Activated CD8-positive, alpha-beta memory T cell treated with anti-CD3 and anti-CD28 coated beads, Interleukin-2, amount 10 ng/mL, durations not matched to agents 7 days and 5 days (primary cell): ENCODE data around the gene CDH11. TPM values are rescaled to one million over a fixed set of nuclear protein-coding genes. Genes with fewer than 3 reads are reported as not detected.

ENCODE experiments used
- ATAC-seq: fragments of 150-1000 bp; cut with Tn5 transposase; one replicate; pipeline ENCODE4 v1.10.0; 2021; ENCODE audit warnings: moderate library complexity
- CTCF ChIA-PET: fragments of 350-600 bp; sonication (Branson Sonifier 250); formaldehyde crosslinking; loops from one replicate; lab custom pipeline; 2021; ENCODE audit warnings: antibody characterized with exemption; lab: Charles Lee
- DNase-seq: peaks from one replicate; pipeline ENCODE4 v3.0.0-alpha.2; 2020
- H3K27ac Mint-ChIP-seq: one replicate; pipeline ENCODE4 v1.8.0; 2021; ENCODE audit warnings: mild to moderate bottlenecking, mixed read lengths
- H3K27me3 Mint-ChIP-seq: one replicate; pipeline ENCODE4 v1.8.0; 2021; ENCODE audit warnings: mixed read lengths
- H3K36me3 Mint-ChIP-seq: one replicate; pipeline ENCODE4 v1.8.0; 2021; ENCODE audit warnings: mild to moderate bottlenecking, mixed read lengths
- H3K4me1 Mint-ChIP-seq: one replicate; pipeline ENCODE4 v1.8.0; 2021; ENCODE audit warnings: mixed read lengths
- H3K4me3 Mint-ChIP-seq: one replicate; pipeline ENCODE4 v1.8.0; 2021; ENCODE audit warnings: mild to moderate bottlenecking, moderate library complexity, mixed read lengths
- H3K9me3 Mint-ChIP-seq: one replicate; pipeline ENCODE4 v1.8.0; 2022; ENCODE audit warnings: low read depth, mixed read lengths
- total RNA-seq, 2 experiments: library from RNA; stranded (reverse); gene quantifications; one replicate each; pipeline ENCODE4 v1.2.3, GENCODE V29; 2021

CDH11 gene
- total RNA-seq, 2 experiments from 2014 or later: not detected

DNA sequence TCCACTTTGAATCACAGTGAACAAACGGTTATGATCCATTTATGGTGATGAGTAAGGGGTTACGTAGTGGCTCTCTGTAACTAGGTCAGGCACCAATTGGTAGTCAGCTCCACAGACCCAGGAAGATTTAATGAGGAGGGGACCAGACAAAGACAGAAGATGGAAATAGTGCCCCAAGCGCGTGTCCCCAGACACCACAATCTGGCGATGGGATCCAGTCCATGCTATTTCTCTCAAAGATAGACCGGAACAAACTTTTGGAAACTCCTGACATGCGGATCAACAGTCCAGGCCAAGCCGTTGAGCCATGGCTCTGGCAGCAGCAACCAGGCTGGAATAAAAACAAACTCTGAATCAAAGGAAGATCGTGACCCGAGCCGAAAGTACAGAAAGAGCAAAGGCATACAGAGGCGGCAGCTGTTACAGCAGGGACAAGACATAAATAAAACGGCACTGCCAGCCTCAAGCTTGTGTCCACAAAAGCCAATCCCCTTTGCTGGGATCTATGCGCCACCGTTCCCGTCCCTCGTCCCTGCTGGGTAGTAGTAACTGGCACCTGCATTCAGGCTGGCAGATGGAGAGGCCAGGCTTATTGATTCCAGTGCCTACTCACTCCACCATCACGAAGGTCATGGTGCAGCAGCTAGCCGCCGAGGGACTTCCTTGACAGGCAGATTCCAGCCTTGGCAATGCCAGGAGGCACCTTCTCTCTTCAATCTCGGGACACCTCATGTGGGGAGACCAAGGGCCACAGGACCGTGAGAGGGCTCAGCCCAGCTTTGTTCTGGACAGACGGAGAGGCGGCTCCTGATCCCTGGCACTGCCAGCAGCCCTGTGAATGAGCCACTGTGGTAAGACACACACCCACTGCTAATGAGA, 50.2 kb downstream of the CDH11 start:
- no peaks in the 10 kb centered on the region for H3K4me1 Mint-ChIP-seq
- no peak for DNase-seq
- ATAC-seq: no peak
- H3K36me3 Mint-ChIP-seq: no peaks in the 10 kb centered on the region
- H3K9me3 Mint-ChIP-seq: peaks cover 12% of the 10 kb centered on the region
- no peak overlapping the region for H3K4me3 Mint-ChIP-seq
- CTCF ChIA-PET: no interaction called here
- H3K27ac Mint-ChIP-seq: no peak overlapping the region
- H3K27me3 Mint-ChIP-seq: no peaks in the 10 kb centered on the region

- DNase-seq (no peak), ATAC-seq (no peak)
- H3K27ac Mint-ChIP-seq: no peak overlapping the region
- no peaks in the 10 kb centered on the region for H3K27me3 Mint-ChIP-seq
- no peak overlapping the region for H3K4me3 Mint-ChIP-seq
- no peaks in the 10 kb centered on the region for H3K36me3 Mint-ChIP-seq
- H3K9me3 Mint-ChIP-seq: peaks cover 12% of the 10 kb centered on the region
- CTCF ChIA-PET: no interaction called here
- no peaks in the 10 kb centered on the region for H3K4me1 Mint-ChIP-seq
Observed at GRCh38 chr16:65070831-65071432, 50.9 kb downstream of the CDH11 start.

DNA sequence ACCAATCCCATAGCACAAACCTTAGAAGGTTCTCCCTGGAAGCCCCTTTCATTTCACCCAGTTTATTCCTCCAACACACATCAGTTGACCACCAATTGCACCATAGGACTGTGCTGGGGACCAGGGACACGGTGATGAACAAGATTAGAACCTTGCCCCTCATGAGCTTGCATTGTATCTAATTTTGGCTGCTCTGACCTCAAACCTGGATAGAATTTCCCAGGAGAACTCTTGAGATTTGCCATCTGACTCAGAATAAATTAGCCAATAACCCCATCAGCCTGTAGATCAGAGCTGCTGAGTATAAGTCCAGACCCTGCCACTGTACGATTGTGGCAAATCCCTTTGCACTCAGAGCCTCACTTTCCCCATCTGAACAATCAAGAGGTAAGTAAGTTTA, 52.1 kb downstream of the CDH11 start:
- Mint-ChIP-seq H3K4me1 (no peaks in the 10 kb centered on the region), H3K27me3 (no peaks in the 10 kb centered on the region), H3K36me3 (no peaks in the 10 kb centered on the region), H3K9me3 (peaks cover 14% of the 10 kb centered on the region), H3K27ac (no peak overlapping the region), H3K4me3 (no peak overlapping the region)
- no peak for DNase-seq
- CTCF ChIA-PET: no interaction called here
- ATAC-seq: no peak

DNA sequence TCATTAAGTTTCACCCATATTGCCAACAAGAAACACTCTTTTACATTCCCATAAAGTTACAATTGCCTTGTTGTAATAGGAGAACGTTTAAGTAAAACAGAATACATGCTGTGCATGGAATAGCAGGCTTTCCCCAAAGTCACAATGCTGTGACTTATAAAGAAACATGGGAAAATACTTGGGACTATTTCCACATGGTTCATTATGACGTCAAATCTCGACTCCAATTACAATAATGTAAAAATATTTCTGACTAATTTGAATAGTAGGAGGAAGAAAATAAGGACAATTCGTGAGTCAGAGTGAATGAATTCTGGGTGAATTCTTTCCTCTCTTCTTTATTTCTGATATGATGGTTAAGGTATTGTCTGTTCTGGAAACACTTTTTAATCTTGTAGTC, 52.8 kb downstream of the CDH11 start:
- no peaks in the 10 kb centered on the region for H3K36me3 Mint-ChIP-seq
- CTCF ChIA-PET: no interaction called here
- no peaks in the 10 kb centered on the region for H3K27me3 Mint-ChIP-seq
- H3K9me3 Mint-ChIP-seq: peaks cover 13% of the 10 kb centered on the region
- H3K4me3 Mint-ChIP-seq: no peak overlapping the region
- ATAC-seq (no peak), DNase-seq (no peak)
- no peaks in the 10 kb centered on the region for H3K4me1 Mint-ChIP-seq
- H3K27ac Mint-ChIP-seq: no peak overlapping the region

DNA sequence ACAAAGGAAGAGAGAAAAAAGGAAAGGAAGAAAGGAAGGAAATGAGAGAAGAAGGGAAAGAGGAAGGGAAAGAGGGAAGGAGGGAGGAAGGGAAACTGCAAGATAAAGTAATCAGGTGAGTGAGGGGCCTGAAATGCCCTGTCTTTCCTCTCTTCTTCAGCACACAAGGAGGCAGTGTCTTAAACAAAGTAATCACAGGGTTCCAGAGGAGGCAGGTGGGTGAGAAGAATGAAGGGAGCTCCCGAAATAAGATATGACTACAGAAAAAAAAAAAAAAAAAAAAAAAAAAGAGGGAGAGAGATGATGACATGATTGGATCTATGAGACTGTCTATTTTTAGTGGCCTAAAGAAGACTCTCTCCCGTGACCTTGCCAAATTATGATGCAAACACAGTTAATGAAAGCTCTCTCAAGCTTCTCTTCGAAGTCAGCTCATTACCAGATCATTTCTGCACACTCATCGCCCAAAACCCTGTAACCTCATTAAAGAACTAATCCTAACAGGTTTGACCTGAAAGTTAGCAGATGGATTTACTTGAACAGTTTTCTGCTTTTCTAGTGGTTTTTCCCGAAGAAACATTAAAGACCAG, 53.6 kb downstream of the CDH11 start:
- CTCF ChIA-PET: interaction anchor here (0.6 kb wide), 1 partner anchor 16 kb away, joined by 3 read pairs; no protein-coding TSS in a partner anchor
- no peak for ATAC-seq

GRCh38 chr16:65066651-65067050, 55.2 kb downstream of the CDH11 start:
- no peak for DNase-seq
- ATAC-seq: no peak
- H3K27me3 Mint-ChIP-seq: no peaks in the 10 kb centered on the region
- no peaks in the 10 kb centered on the region for H3K36me3 Mint-ChIP-seq
- peaks cover 13% of the 10 kb centered on the region for H3K9me3 Mint-ChIP-seq
- H3K4me3 Mint-ChIP-seq: no peak overlapping the region
- no peak overlapping the region for H3K27ac Mint-ChIP-seq
- no peaks in the 10 kb centered on the region for H3K4me1 Mint-ChIP-seq
- CTCF ChIA-PET: no interaction called here

More for the DNA sequence above, 53.6 kb downstream of the CDH11 start:
- no peak overlapping the region for H3K4me3 Mint-ChIP-seq
- no peaks in the 10 kb centered on the region for H3K27me3 Mint-ChIP-seq
- H3K36me3 Mint-ChIP-seq: no peaks in the 10 kb centered on the region
- no peaks in the 10 kb centered on the region for H3K4me1 Mint-ChIP-seq
- no peak for DNase-seq
- no peak overlapping the region for H3K27ac Mint-ChIP-seq
- H3K9me3 Mint-ChIP-seq: peaks cover 13% of the 10 kb centered on the region

DNA sequence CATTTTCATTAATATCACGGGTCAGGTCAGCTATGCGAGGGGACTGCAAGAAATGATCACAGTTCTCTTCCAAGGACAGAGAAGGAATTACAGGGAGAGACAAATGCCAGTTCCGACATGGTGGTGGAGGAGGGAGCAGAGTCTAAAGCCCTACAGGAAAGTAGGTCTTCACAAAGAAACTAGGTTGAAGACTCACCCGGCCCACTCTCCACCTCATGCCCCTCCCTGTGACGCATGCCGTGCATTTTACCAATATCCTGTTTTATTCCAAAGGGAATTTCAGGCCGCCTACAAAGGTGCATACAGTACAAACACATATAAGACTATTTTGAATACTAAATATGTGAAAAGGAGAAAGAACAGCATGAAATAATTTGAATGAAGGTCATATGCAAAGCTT, 56.8 kb downstream of the CDH11 start:
- H3K9me3 Mint-ChIP-seq: peaks cover 8% of the 10 kb centered on the region
- CTCF ChIA-PET: no interaction called here
- DNase-seq: no peak

DNA sequence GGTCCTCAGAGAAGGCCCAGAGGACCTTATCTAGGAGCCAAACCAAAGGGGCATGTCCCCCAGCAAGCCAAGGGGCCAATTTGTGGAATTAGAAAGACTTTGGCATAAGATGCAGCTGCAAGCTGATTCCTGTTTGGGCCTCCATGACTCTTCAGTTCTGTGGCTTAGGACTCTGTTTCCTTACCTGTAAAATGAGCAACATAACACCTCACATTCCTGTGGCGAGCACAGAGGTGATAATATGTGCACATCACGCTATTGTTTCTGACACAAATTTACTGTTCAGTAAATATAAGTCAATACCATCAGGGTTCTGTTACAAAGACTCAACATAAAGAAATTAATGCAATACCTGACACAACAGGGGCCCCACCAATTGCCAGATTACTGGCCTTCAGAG, 57.7 kb downstream of the CDH11 start:
- DNase-seq (no peak), ATAC-seq (no peak)
- Mint-ChIP-seq H3K27ac (no peak overlapping the region), H3K27me3 (no peaks in the 10 kb centered on the region), H3K4me1 (no peaks in the 10 kb centered on the region), H3K4me3 (no peak overlapping the region), H3K9me3 (peaks cover 6% of the 10 kb centered on the region), H3K36me3 (no peaks in the 10 kb centered on the region)
- CTCF ChIA-PET: no interaction called here

More for the DNA sequence above, 56.8 kb downstream of the CDH11 start:
- H3K4me1 Mint-ChIP-seq: no peaks in the 10 kb centered on the region
- H3K4me3 Mint-ChIP-seq: no peak overlapping the region
- no peak overlapping the region for H3K27ac Mint-ChIP-seq
- no peak for ATAC-seq
- no peaks in the 10 kb centered on the region for H3K27me3 Mint-ChIP-seq
- no peaks in the 10 kb centered on the region for H3K36me3 Mint-ChIP-seq

- CTCF ChIA-PET: no interaction called here
- H3K27ac Mint-ChIP-seq: no peak overlapping the region
- peaks cover 6% of the 10 kb centered on the region for H3K9me3 Mint-ChIP-seq
- H3K36me3 Mint-ChIP-seq: no peaks in the 10 kb centered on the region
- no peaks in the 10 kb centered on the region for H3K27me3 Mint-ChIP-seq
- ATAC-seq (no peak), DNase-seq (no peak)
- no peaks in the 10 kb centered on the region for H3K4me1 Mint-ChIP-seq
- no peak overlapping the region for H3K4me3 Mint-ChIP-seq
Observed at GRCh38 chr16:65062736-65063583, 58.9 kb downstream of the CDH11 start.

DNA sequence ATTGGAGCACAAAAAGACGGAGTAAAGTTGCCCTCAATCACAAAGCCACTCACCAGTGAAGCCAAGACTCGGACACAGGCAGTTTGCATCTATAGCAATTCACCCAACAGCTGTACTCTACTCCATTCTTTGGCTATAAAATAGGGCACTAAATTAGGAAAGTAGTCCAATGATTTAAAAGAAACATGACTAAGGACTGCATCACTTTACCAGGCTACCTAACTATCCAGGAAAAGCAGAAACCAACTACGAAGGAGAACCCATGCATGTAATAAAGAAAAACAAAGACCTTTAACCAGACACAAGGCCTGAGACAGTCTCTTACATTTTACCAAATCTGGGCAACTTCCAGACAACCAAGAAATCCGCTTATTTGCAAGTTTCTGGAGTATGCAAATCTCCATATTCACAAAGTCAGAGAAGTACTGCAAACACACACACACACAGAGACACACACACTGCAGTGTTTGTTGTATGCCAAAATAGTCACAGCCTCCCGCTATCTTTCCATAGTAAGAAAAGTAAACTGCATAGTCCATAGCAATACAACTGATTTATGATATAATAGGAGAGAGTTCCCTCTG, 59.8 kb downstream of the CDH11 start:
- CTCF ChIA-PET: no interaction called here
- H3K4me3 Mint-ChIP-seq: no peak overlapping the region

DNA sequence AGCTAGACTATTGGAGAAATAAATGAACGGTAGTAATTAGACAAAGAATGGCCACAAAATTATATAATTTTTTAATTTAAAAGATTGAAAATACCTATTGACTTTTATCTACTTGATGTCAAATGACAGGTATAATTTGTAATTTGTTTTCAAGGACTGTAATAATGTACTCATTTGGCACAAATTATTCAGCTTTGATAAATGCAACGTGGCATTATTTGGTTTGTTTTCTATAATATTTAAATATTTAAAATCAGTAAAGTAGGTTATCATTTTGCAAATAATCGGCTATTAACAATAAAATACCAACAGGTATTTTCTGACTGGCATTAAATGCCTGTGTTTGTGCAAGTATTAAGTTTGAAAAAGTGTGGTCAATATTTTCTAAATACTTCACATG, 60.6 kb downstream of the CDH11 start:
- ATAC-seq (no peak), DNase-seq (no peak)
- Mint-ChIP-seq H3K27me3 (no peaks in the 10 kb centered on the region), H3K4me1 (no peaks in the 10 kb centered on the region), H3K9me3 (peaks cover 3% of the 10 kb centered on the region), H3K36me3 (no peaks in the 10 kb centered on the region), H3K27ac (no peak overlapping the region), H3K4me3 (no peak overlapping the region)
- CTCF ChIA-PET: no interaction called here

More for the DNA sequence above, 59.8 kb downstream of the CDH11 start:
- ATAC-seq: no peak
- Mint-ChIP-seq H3K4me1 (no peaks in the 10 kb centered on the region), H3K27ac (no peak overlapping the region), H3K27me3 (no peaks in the 10 kb centered on the region), H3K9me3 (peaks cover 4% of the 10 kb centered on the region), H3K36me3 (no peaks in the 10 kb centered on the region)
- DNase-seq: no peak

DNA sequence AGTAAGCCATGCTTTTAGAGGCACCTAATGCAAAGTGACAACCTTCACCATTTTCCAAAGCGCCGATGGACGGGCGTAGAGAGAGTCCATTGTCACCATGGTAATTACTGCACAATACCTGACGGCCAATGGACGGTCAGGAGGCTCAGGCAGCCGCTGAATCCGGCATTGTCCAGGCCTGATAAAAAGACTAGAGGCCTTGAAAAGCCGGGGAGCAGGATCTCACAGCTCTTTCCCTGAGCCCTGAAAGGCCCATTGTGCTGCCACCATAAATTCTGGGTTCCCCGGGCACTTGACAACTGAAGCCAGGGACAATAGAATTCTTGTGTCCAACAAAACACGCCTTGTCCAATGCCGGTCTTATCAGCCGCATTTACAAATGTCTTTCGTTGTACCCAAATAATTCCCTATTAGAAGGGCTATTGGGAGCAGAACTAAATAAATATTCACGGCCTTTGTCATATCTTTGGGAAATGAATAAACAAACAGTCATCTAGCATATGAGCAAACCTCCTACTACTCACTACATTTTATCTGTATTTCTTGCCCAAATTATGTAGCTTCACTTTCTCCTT, 62.4 kb downstream of the CDH11 start:
- no peak overlapping the region for H3K4me3 Mint-ChIP-seq
- H3K27ac Mint-ChIP-seq: no peak overlapping the region
- no peak for DNase-seq
- no peaks in the 10 kb centered on the region for H3K9me3 Mint-ChIP-seq
- no peaks in the 10 kb centered on the region for H3K27me3 Mint-ChIP-seq
- H3K4me1 Mint-ChIP-seq: no peaks in the 10 kb centered on the region
- H3K36me3 Mint-ChIP-seq: no peaks in the 10 kb centered on the region
- CTCF ChIA-PET: no interaction called here
- no peak for ATAC-seq

- DNase-seq (no peak), ATAC-seq (no peak)
- H3K27me3 Mint-ChIP-seq: no peaks in the 10 kb centered on the region
- no peaks in the 10 kb centered on the region for H3K4me1 Mint-ChIP-seq
- peaks cover 5% of the 10 kb centered on the region for H3K9me3 Mint-ChIP-seq
- CTCF ChIA-PET: no interaction called here
- H3K36me3 Mint-ChIP-seq: no peaks in the 10 kb centered on the region
- no peak overlapping the region for H3K27ac Mint-ChIP-seq
- H3K4me3 Mint-ChIP-seq: no peak overlapping the region
Observed at GRCh38 chr16:65057184-65057583, 64.7 kb downstream of the CDH11 start.
